PC-3 (cell line): ENCODE data around the gene FGF1. TPM values are rescaled to one million over a fixed set of nuclear protein-coding genes. Genes with fewer than 3 reads are reported as not detected.

Experiments used
- ATAC-seq: fragments of 200-7000 bp; cut with Tn5 transposase; 2 replicates; pipeline ENCODE4 v1.9.1; 2020; ENCODE audit warnings: mild to moderate bottlenecking, moderate library complexity
- BruUV-seq: library from RNA; stranded (reverse); fragments of 400-500 nt; replicated peaks from 2 replicates; lab custom pipeline; 2021; lab: Mats Ljungman, UMichigan
- CTCF ChIA-PET: fragments of 300-600 bp; sonication (Branson Sonifier 250); formaldehyde crosslinking; loops from one replicate; lab custom pipeline; 2022; ENCODE audit warnings: antibody characterized with exemption; lab: Charles Lee
- POLR2A ChIA-PET: fragments of 300-600 bp; sonication (Branson Sonifier 250); formaldehyde crosslinking; loops from one replicate; lab custom pipeline; 2022; ENCODE audit warnings: antibody characterized with exemption; ENCODE audit not compliant: unreplicated experiment; lab: Charles Lee
- DNase-seq: peaks from one replicate; pipeline ENCODE4 v3.0.0-alpha.2; 2015
- H2AFZ ChIP-seq: fragments of 300-600 bp; sonication (generic); 2 replicates; pipeline ENCODE4 v1.6.0; 2016; ENCODE audit warnings: antibody characterized with exemption, low read length
- H3F3A ChIP-seq: fragments of 300-600 bp; sonication (generic); one replicate; pipeline ENCODE4 v1.6.0; 2017; ENCODE audit warnings: antibody characterized with exemption, low read length, control low read depth, mild to moderate bottlenecking; ENCODE audit not compliant: unreplicated experiment
- H3K27ac ChIP-seq: fragments of 300-600 bp; sonication (generic); 2 replicates; pipeline ENCODE4 v1.5.1; 2016; ENCODE audit warnings: mild to moderate bottlenecking, low read length
- H3K27me3 ChIP-seq: fragments of 300-600 bp; sonication (generic); 2 replicates; pipeline ENCODE4 v1.6.1; 2016; ENCODE audit warnings: low read length, mixed read lengths
- H3K36me3 ChIP-seq: fragments of 300-600 bp; sonication (generic); 2 replicates; pipeline ENCODE4 v1.6.1; 2016; ENCODE audit warnings: low read depth, mixed run types, low read length, mixed read lengths
- H3K4me1 ChIP-seq: fragments of 300-600 bp; sonication (generic); 2 replicates; pipeline ENCODE4 v1.5.1; 2016; ENCODE audit warnings: low read length; ENCODE audit not compliant: insufficient read depth
- H3K4me2 ChIP-seq: fragments of 300-600 bp; sonication (generic); 2 replicates; pipeline ENCODE4 v1.6.0; 2016; ENCODE audit warnings: low read length
- H3K4me3 ChIP-seq: fragments of 300-600 bp; sonication (generic); 2 replicates; pipeline ENCODE4 v1.5.1; 2016; ENCODE audit warnings: mild to moderate bottlenecking, low read length, mixed read lengths
- H3K79me2 ChIP-seq: fragments of 300-600 bp; sonication (generic); 2 replicates; pipeline ENCODE4 v1.6.1; 2017; ENCODE audit warnings: low read length, mixed read lengths
- H3K9ac ChIP-seq: fragments of 300-600 bp; sonication (generic); 2 replicates; pipeline ENCODE4 v1.6.0; 2016; ENCODE audit warnings: mild to moderate bottlenecking, low read length
- H3K9me2 ChIP-seq: fragments of 300-600 bp; sonication (generic); replicated peaks from 2 replicates; pipeline ENCODE4 v1.6.1; 2016; ENCODE audit warnings: mixed run types, low read length, mixed read lengths
- H3K9me3 ChIP-seq: fragments of 300-600 bp; sonication (generic); 2 replicates; pipeline ENCODE4 v1.6.1; 2016; ENCODE audit warnings: low read length, mixed read lengths
- H4K20me1 ChIP-seq: fragments of 300-600 bp; sonication (generic); 2 replicates; pipeline ENCODE4 v1.6.1; 2016; ENCODE audit warnings: low read length, mixed read lengths
- EZH2 ChIP-seq: fragments of 300-600 bp; sonication (generic); IDR thresholded peaks from one replicate; pipeline ENCODE4 v1.6.1; 2017; ENCODE audit warnings: antibody characterized with exemption, mild to moderate bottlenecking, low read length; ENCODE audit not compliant: unreplicated experiment
- EZH2phosphoT487 ChIP-seq: fragments of 300-600 bp; sonication (generic); IDR thresholded peaks from 2 replicates; pipeline ENCODE4 v1.6.1; 2018; ENCODE audit warnings: mild to moderate bottlenecking, antibody characterized with exemption, low read length, borderline replicate concordance
- intact Hi-C: fragments of 100-400 bp; cut with micrococcal nuclease; formaldehyde crosslinking; loops from 2 replicates; pipeline ENCODE4 v1.9.0; 2023
- total RNA-seq: library from RNA; depleted of rRNA; stranded (reverse); fragments of >200 nt; gene quantifications from 2 replicates; pipeline ENCODE4 v1.2.3, GENCODE V29; 2014
- TF ChIP-seq, protein P1 (sequence below): fragments of 300-600 bp; sonication (generic); conservative IDR thresholded peaks from 2 replicates; pipeline ENCODE4 v1.5.1; 2017; ENCODE audit warnings: antibody characterized with exemption, low read depth, mild to moderate bottlenecking, low read length

FGF1 gene
- total RNA-seq, 1 experiment from 2014 or later: 1.5 TPM

DNA sequence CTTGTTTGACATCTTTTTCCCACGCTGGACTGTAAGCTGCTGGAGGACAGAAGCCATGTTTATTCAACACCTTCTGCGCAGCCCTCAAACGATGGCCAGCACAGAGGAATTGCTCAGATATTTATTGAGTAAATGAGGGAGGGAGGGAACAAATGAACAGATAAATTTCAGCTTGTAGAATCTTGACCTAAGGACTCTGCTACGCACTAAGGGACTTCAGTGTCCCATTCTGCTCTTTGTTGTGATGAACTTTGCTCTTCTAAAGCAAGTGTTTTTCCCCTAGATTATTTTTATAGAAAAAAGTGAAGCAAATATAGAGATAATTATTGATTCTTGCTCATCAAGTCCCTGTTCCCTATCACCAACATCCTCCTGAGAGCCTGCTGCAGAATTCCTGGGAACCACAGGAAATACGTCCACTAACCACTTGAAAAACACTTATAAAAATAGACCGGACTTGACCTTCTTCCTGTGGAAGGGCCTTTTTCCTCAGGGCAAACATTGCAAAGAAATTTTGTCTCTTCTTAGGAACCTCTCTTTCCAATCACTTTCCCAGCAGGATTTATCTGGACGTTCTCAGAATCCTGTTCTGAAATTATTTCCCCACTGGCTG lies 54.9 kb downstream of the FGF1 start:
- no peaks in the 10 kb centered on the region for H3K9me3 ChIP-seq
- no peaks in the 10 kb centered on the region for H3K9me2 ChIP-seq
- ATAC-seq (no peak), DNase-seq (no peak)
- ChIA-PET CTCF (no interaction called here), POLR2A (no interaction called here)
- H3K4me3 ChIP-seq: no peak overlapping the region
- no peaks in the 10 kb centered on the region for H3K79me2 ChIP-seq
- intact Hi-C loops: no loop called here
- H2AFZ ChIP-seq: no peak overlapping the region
- H3K4me1 ChIP-seq: no peaks in the 10 kb centered on the region
- no peaks in the 10 kb centered on the region for H3F3A ChIP-seq
- no peak overlapping the region for H3K9ac ChIP-seq
- H3K27ac ChIP-seq: no peak overlapping the region
- no peak overlapping the region for H3K4me2 ChIP-seq
- H4K20me1 ChIP-seq: no peaks in the 10 kb centered on the region
- TF ChIP-seq, protein P1, sequence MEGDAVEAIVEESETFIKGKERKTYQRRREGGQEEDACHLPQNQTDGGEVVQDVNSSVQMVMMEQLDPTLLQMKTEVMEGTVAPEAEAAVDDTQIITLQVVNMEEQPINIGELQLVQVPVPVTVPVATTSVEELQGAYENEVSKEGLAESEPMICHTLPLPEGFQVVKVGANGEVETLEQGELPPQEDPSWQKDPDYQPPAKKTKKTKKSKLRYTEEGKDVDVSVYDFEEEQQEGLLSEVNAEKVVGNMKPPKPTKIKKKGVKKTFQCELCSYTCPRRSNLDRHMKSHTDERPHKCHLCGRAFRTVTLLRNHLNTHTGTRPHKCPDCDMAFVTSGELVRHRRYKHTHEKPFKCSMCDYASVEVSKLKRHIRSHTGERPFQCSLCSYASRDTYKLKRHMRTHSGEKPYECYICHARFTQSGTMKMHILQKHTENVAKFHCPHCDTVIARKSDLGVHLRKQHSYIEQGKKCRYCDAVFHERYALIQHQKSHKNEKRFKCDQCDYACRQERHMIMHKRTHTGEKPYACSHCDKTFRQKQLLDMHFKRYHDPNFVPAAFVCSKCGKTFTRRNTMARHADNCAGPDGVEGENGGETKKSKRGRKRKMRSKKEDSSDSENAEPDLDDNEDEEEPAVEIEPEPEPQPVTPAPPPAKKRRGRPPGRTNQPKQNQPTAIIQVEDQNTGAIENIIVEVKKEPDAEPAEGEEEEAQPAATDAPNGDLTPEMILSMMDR: no peak
- TF ChIP-seq EZH2 (no peak), EZH2phosphoT487 (no peak)
- no TSS peak for BruUV-seq
- no peaks in the 10 kb centered on the region for H3K36me3 ChIP-seq
- no peaks in the 10 kb centered on the region for H3K27me3 ChIP-seq

DNA sequence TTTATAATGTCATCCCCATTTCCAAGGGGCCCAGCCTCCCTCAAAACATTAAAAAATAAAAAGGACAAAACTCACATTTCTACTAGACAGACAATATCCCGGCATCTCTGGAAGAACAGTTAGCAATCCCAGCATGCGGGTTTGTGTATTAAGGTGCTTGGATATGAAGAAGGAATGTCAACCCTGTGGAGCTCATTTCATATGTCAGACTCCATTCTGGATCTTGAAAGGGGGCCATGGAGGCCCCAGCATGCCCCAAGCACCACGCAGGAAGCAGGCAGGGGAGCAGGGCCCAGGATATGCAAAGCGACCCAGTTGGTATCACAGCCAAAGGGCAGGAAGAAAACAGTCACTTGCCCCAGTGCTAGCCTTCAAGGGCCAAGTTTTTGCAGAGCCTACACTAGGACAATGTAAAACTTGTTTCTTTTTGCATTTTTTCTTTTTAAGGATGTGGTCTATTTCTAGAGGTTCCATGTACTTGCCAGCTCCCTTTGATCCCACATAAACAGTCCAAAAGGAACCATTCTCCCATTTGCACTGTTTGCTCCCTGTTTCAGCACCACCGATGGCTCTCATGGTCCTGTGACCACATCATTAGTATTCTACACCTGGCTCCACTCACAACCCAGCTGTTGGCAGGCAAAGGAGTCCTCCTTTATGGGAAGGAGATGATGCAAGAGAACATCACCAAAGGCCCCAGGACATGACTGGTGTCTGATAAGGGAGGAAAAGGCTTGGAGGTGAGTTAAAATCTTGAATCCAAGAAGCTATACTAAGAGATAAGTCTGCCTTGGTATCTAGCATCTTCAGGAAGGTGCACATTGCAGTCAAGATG lies 58.3 kb downstream of the FGF1 start:
- POLR2A ChIA-PET: no interaction called here
- no peaks in the 10 kb centered on the region for H3K9me2 ChIP-seq
- no peak overlapping the region for H3K27ac ChIP-seq
- H2AFZ ChIP-seq: no peak overlapping the region
- H3F3A ChIP-seq: no peaks in the 10 kb centered on the region
- no peaks in the 10 kb centered on the region for H3K4me1 ChIP-seq
- TF ChIP-seq EZH2phosphoT487: no peak
- no peak for TF ChIP-seq EZH2
- TF ChIP-seq, protein P1: no peak
- H4K20me1 ChIP-seq: no peaks in the 10 kb centered on the region
- ATAC-seq: no peak
- H3K79me2 ChIP-seq: no peaks in the 10 kb centered on the region
- no peak overlapping the region for H3K4me2 ChIP-seq
- no peaks in the 10 kb centered on the region for H3K27me3 ChIP-seq
- no TSS peak for BruUV-seq
- DNase-seq: no peak
- CTCF ChIA-PET: no interaction called here
- no peaks in the 10 kb centered on the region for H3K36me3 ChIP-seq
- intact Hi-C loops: no loop called here
- H3K9me3 ChIP-seq: no peaks in the 10 kb centered on the region
- H3K4me3 ChIP-seq: no peak overlapping the region
- no peak overlapping the region for H3K9ac ChIP-seq

DNA sequence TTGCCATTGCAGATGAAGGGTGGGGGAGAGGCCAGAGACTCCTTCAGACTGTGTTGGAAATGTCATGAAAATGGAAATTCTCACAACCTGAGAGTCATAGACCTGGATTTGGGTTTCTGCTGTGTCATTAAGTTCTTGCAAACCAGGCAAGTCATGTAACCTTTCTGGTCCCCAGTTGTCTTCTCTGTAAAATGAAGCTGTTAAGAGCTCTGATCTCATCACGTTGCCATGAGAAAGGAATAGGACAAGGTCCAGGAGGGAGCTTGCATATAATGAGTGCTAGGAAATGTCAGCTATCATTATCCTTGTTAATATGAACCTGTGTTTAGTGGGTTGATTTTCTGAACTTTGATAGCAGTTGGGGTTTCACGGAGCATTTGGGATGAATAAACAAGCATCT lies 59.1 kb downstream of the FGF1 start:
- Histone ChIP-seq H3K9me3 (no peaks in the 10 kb centered on the region), H3K79me2 (no peaks in the 10 kb centered on the region), H4K20me1 (no peaks in the 10 kb centered on the region), H3K9me2 (no peaks in the 10 kb centered on the region), H3K27ac (no peak overlapping the region), H3K36me3 (no peaks in the 10 kb centered on the region), H3K4me3 (no peak overlapping the region), H2AFZ (no peak overlapping the region), H3K9ac (no peak overlapping the region), H3K27me3 (no peaks in the 10 kb centered on the region), H3K4me2 (no peak overlapping the region), H3F3A (no peaks in the 10 kb centered on the region), H3K4me1 (peaks cover 4% of the 10 kb centered on the region)
- intact Hi-C loops: no loop called here
- TF ChIP-seq EZH2 (no peak), EZH2phosphoT487 (no peak)
- TF ChIP-seq, protein P1: no peak
- POLR2A ChIA-PET: no interaction called here
- CTCF ChIA-PET: no interaction called here
- BruUV-seq: no TSS peak
- no peak for DNase-seq
- no peak for ATAC-seq
